Body of pancreas (tissue), 4 donors: ENCODE results near the gene GATA5. TPM values are rescaled to one million over a fixed set of nuclear protein-coding genes. Genes with fewer than 3 reads are reported as not detected.

Source experiments
- ATAC-seq: fragments of 150-250 bp; one replicate; pipeline ENCODE4 v1.9.1; 2016
- DNase-seq, 4 donors: peaks; one replicate each; pipeline ENCODE4 v3.0.0-alpha.2; 2019
- H3K27ac ChIP-seq, 4 donors: fragments of 200-600 bp; sonication (generic); 1 replicate in 3 of 4; 2 replicates in 1 of 4; pipeline versions ENCODE4 v1.5.1 to v1.6.1; 2016 to 2019; ENCODE audit warnings: mild to moderate bottlenecking in 1 of 4, mixed read lengths in 1 of 4, moderate library complexity in 1 of 4
- H3K27me3 ChIP-seq, 2 donors: fragments of 200-600 bp; sonication (generic); one replicate each; pipeline ENCODE4 v1.6.0; 2016; ENCODE audit warnings: mild to moderate bottlenecking in 1 of 2
- H3K36me3 ChIP-seq, 2 donors: fragments of 200-600 bp; sonication (generic); replicated peaks in 1 of 2; 2 replicates each; pipeline ENCODE4 v1.5.1; 2016; ENCODE audit warnings: low read depth in 2 of 2; ENCODE audit not compliant: insufficient read depth in 1 of 2
- H3K4me1 ChIP-seq: fragments of 200-600 bp; sonication (generic); one replicate; pipeline ENCODE4 v1.6.0; 2016
- H3K4me3 ChIP-seq, 2 donors: fragments of 200-600 bp; sonication (generic); 1 replicate in 1 of 2; 2 replicates in 1 of 2; pipeline ENCODE4 v1.5.1; 2016 to 2019
- H3K9me3 ChIP-seq, 3 donors: fragments of 200-600 bp; sonication (generic); 1 replicate in 2 of 3; 2 replicates in 1 of 3; pipeline ENCODE4 v1.5.1; 2016
- CTCF ChIP-seq, 7 experiments: fragments of 450-650 bp in 4 of 7; fragments of 200-600 bp in 3 of 7; sonication (generic) in 3 of 7; IDR thresholded peaks; one replicate each; pipeline ENCODE4 v1.5.1; 2016 to 2019; ENCODE audit warnings: antibody characterized with exemption in 7 of 7
- POLR2A ChIP-seq, 3 donors: fragments of 450-650 bp; IDR thresholded peaks; one replicate each; pipeline ENCODE4 v1.6.1; 2016; ENCODE audit warnings: antibody characterized with exemption in 3 of 3, mild to moderate bottlenecking in 2 of 3
- WGBS, 2 donors: methylation state at CpG; one replicate each; pipeline ENCODE4 v1.1.5; 2017; 5-methylcytosine and 5-hydroxymethylcytosine counted together
- intact Hi-C: fragments of 100-400 bp; cut with DNase I; formaldehyde crosslinking; loops from one replicate; pipeline ENCODE4 v1.15.1; 2023
- total RNA-seq, 2 donors: library from RNA; depleted of rRNA; stranded (reverse); fragments of >200 nt; gene quantifications; one replicate each; pipeline ENCODE4 v1.1.0, GENCODE V29; 2016

Gene GATA5
- total RNA-seq, 2 donors from 2014 or later = not detected

- DNase-seq (no peak), ATAC-seq (no peak)
- Histone ChIP-seq H3K27me3 (no peaks in the 10 kb centered on the region), H3K27ac (no peak overlapping the region), H3K4me1 (no peaks in the 10 kb centered on the region), H3K9me3 (no peaks in the 10 kb centered on the region), H3K36me3 (no peaks in the 10 kb centered on the region), H3K4me3 (no peak overlapping the region)
- WGBS, 2 donors = 62% methylated on average over 5 to 9 of the region's 10 CpGs
- intact Hi-C loops = no loop called here
- no peak for TF ChIP-seq POLR2A (IDR thresholded peaks at IDR 0.05)
- no peak for TF ChIP-seq CTCF (IDR thresholded peaks at IDR 0.05)
Measured at GRCh38 chr20:62451156-62451767, 24.5 kb downstream of the GATA5 start.

- Histone ChIP-seq H3K4me1 (no peaks in the 10 kb centered on the region), H3K27me3 (no peaks in the 10 kb centered on the region), H3K27ac (no peak overlapping the region), H3K4me3 (no peak overlapping the region), H3K9me3 (no peaks in the 10 kb centered on the region), H3K36me3 (no peaks in the 10 kb centered on the region)
- DNase-seq = no peak
- WGBS, 2 donors = 50 to 56% methylated on average over 16 to 24 of the region's 24 CpGs
- no peak for TF ChIP-seq POLR2A (IDR thresholded peaks at IDR 0.05)
- peak in 3 of 7 experiments; percentile 7 to 31 (median 15) for TF ChIP-seq CTCF (IDR thresholded peaks at IDR 0.05)
- no peak for ATAC-seq
- intact Hi-C loops = no loop called here
Measured at GRCh38 chr20:62449951-62450691, 25.7 kb downstream of the GATA5 start.

- Histone ChIP-seq H3K9me3 (no peaks in the 10 kb centered on the region), H3K4me3 (no peak overlapping the region), H3K36me3 (no peaks in the 10 kb centered on the region), H3K27me3 (no peaks in the 10 kb centered on the region), H3K4me1 (no peaks in the 10 kb centered on the region), H3K27ac (no peak overlapping the region)
- intact Hi-C loops = no loop called here
- 61 to 66% methylated on average over 11 to 13 of the region's 14 CpGs for WGBS, 2 donors
- DNase-seq (no peak), ATAC-seq (no peak)
- no peak for TF ChIP-seq POLR2A (IDR thresholded peaks at IDR 0.05)
Measured at GRCh38 chr20:62448788-62449187, 27.0 kb downstream of the GATA5 start.

- TF ChIP-seq CTCF (IDR thresholded peaks at IDR 0.05) = no peak
- TF ChIP-seq POLR2A (IDR thresholded peaks at IDR 0.05) = no peak
- no peaks in the 10 kb centered on the region for H3K36me3 ChIP-seq
- H3K4me1 ChIP-seq = no peaks in the 10 kb centered on the region
- H3K9me3 ChIP-seq = no peaks in the 10 kb centered on the region
- no peak for DNase-seq
- no peak overlapping the region for H3K4me3 ChIP-seq
- no peaks in the 10 kb centered on the region for H3K27me3 ChIP-seq
- 64 to 77% methylated on average over 7 to 10 of the region's 10 CpGs for whole genome bisulfite sequencing, 2 donors
- intact Hi-C loops = no loop called here
- ATAC-seq = no peak
- no peak overlapping the region for H3K27ac ChIP-seq
Measured at GRCh38 chr20:62448038-62448437, 27.8 kb downstream of the GATA5 start.

GRCh38 chr20:62446888-62447869 lies 28.6 kb downstream of the GATA5 start:
- DNase-seq (no peak), ATAC-seq (no peak)
- Histone ChIP-seq H3K4me1 (no peaks in the 10 kb centered on the region), H3K9me3 (no peaks in the 10 kb centered on the region), H3K36me3 (no peaks in the 10 kb centered on the region), H3K27ac (no peak overlapping the region), H3K27me3 (no peaks in the 10 kb centered on the region), H3K4me3 (no peak overlapping the region)
- TF ChIP-seq POLR2A (IDR thresholded peaks at IDR 0.05) (no peak), CTCF (IDR thresholded peaks at IDR 0.05) (no peak)
- intact Hi-C loops = no loop called here
- WGBS, 2 donors = 71 to 84% methylated on average over 22 to 44 of the region's 44 CpGs
